ENCODE results near the gene TRAPPC2L. TPM values are rescaled to one million over a fixed set of nuclear protein-coding genes. Genes with fewer than 3 reads are reported as not detected.

TRAPPC2L gene
- total and polyA plus RNA-seq, 10 of the 15 experiments (the other 5 are each of a cell fraction or from before 2014, with no cell fraction given), result 56.3 to 363 (median 118) TPM

GRCh38 chr16:88902744-88903143, 45.8 kb downstream of the TRAPPC2L start (continued):
- no peak for TF ChIP-seq CEBPZ (IDR thresholded peaks at IDR 0.05; ENCODE audit: low read depth, low read length)
- TF ChIP-seq MLLT1 (IDR thresholded peaks at IDR 0.05), result no peak

GRCh38 chr16:88903267-88903666, 46.3 kb downstream of the TRAPPC2L start:
- ChIA-PET POLR2A (no interaction called here), RAD21 (ENCODE audit: unreplicated experiment) (no interaction called here), SMC1A (ENCODE audit: uncharacterized antibody, unreplicated experiment) (no interaction called here), CTCF (no interaction called here)
- Histone ChIP-seq H3K9me3 (replicated peaks; ENCODE audit: control insufficient read depth, insufficient read depth, low read length) (no peaks in the 10 kb centered on the region), H3K4me2 (ENCODE audit: control insufficient read depth, insufficient read depth) (no peak overlapping the region), H3K4me1 (ENCODE audit: control insufficient read depth, insufficient read depth, low read length) (no peaks in the 10 kb centered on the region; the same call in 1 of the 2 replicates), H3K79me2 (ENCODE audit: control insufficient read depth, insufficient read depth, low read length) (no peaks in the 10 kb centered on the region; the same call in 1 of the 2 replicates), H4K20me1 (ENCODE audit: control insufficient read depth, insufficient read depth) (peaks cover 3% of the 10 kb centered on the region; the same call in 1 of the 2 replicates), H3K9ac (ENCODE audit: control insufficient read depth, insufficient read depth, low read length) (no peak overlapping the region), H2AFZ (ENCODE audit: control insufficient read depth, low read depth, low read length) (no peak overlapping the region), H3K4me3 (no peak overlapping the region), H3K36me3 (ENCODE audit: control insufficient read depth in 2 of 2, insufficient read depth in 2 of 2, low read length in 1 of 2) (no peaks in the 10 kb centered on the region; a peak in 3 of 4 replicates), H3K27me3 (replicated peaks in 1 of 2; ENCODE audit: control insufficient read depth in 2 of 2, insufficient read depth in 2 of 2, low read length in 1 of 2) (no peaks in the 10 kb centered on the region), H3K27ac (ENCODE audit: control insufficient read depth, insufficient read depth) (no peak overlapping the region)
- no TSS peak for BruUV-seq (replicated peaks)
- no peak for DNase-seq (ENCODE audit: low read depth, low spot score)
- in situ Hi-C loops (cut with MboI), result no loop called here
- no peak for ATAC-seq
- intact Hi-C loops (cut with micrococcal nuclease; ENCODE audit: unreplicated experiment), result no loop called here
- WGBS (ENCODE audit: insufficient coverage, insufficient replicate concordance, low lambda C conversion rate, missing lambda C conversion rate), result 91% methylated on average over 13 of the region's 14 CpGs
- no peak for FAIRE-seq
- no peak for TF ChIP-seq NR2C1 (IDR thresholded peaks at IDR 0.05)
- no peak for TF ChIP-seq ATF7 (IDR thresholded peaks at IDR 0.05; ENCODE audit: low read depth)
- TF ChIP-seq IRF3 (IDR thresholded peaks at IDR 0.05), result no peak
- no peak for TF ChIP-seq ZZZ3 (IDR thresholded peaks at IDR 0.05; ENCODE audit: control insufficient read depth, insufficient read length, low read depth)
- TF ChIP-seq ZNF384 (IDR thresholded peaks at IDR 0.05; ENCODE audit: borderline replicate concordance, low read depth, low read length), result no peak
- no peak for TF ChIP-seq RUNX3 (IDR thresholded peaks at IDR 0.05; ENCODE audit: low read length)
- TF ChIP-seq ZBTB4 (CRISPR knock-in tag; IDR thresholded peaks at IDR 0.05), result no peak
- no peak for TF ChIP-seq BCL11A (IDR thresholded peaks at IDR 0.05; ENCODE audit: low read depth, low read length)
- TF ChIP-seq SMAD1 (IDR thresholded peaks at IDR 0.05; ENCODE audit: low read depth, partially characterized antibody), result no peak
- no peak for TF ChIP-seq JUND (IDR thresholded peaks at IDR 0.05; ENCODE audit: low read depth, low read length)
- no peak for TF ChIP-seq MAX (IDR thresholded peaks at IDR 0.05; ENCODE audit: low read depth, low read length)
- TF ChIP-seq NFYB (IDR thresholded peaks at IDR 0.05; ENCODE audit: insufficient read depth, low read depth, low read length), result no peak

All from GM12878 (cell line).